Activated CD4-positive, alpha-beta T cell treated with anti-CD3 and anti-CD28 coated beads, Interleukin-2, Interleukin-4, amounts not matched to agents 100 ng/mL and 50 ng/mL, durations not matched to agents 16 hours and 8 hours (primary cell): ENCODE measurements around the gene STX8.
"Not testable (repeated sequence)": the region's sequence is repeated elsewhere in the genome, so short reads cannot be mapped to it uniquely, and the experiment has no call there.

Experiments
- DNase-seq: peaks from one replicate; pipeline ENCODE4 v3.0.0-alpha.2; 2020; ENCODE audit warnings: low spot score

Gene STX8

DNA sequence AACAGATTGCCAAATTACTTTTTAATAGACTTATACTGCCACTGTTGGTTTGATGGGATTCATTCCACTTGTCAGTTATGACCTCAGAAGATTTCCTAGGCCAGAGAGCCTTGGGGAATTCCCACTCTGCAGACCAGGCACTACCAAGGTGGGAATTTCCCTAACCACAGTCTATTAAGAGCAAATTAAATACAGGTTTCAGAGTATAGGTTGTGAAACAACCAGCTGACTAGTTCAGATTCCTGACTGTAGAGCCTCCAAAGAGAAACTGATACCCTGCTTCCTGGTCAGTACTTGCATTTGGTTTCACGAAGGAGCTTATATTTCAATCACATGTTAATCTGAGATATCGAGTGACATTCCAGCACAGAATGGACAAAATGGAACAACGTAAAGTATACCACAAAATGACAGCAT lies 186.5 kb downstream of the STX8 start:
- DNase-seq = peak; percentile 42

- DNase-seq = no peak
These were observed 189.2 kb downstream of the STX8 start for GRCh38 chr17:9386401-9386800.

DNA sequence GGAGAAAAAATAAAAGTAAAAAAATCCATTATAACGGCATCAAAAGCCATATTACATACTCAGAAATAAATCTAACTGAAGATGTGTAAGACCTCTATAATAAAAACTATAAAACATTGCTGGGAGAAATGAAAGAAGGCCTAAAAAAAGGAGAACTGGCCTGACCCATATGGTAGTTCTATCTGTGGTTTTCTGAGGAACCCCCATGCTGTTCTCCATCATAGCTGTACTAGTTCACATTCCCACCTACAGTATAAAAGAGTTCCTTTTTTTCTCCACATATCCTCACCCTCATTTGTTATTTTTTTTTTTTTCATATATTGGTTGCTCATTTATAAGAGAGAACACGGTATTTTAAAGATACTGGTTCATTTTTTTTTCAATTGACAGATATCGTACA lies 191.8 kb downstream of the STX8 start:
- no peak for DNase-seq

- DNase-seq = no peak
These were observed 193.0 kb downstream of the STX8 start for GRCh38 chr17:9382626-9383025.

- no peak for DNase-seq
These were observed 194.6 kb downstream of the STX8 start for GRCh38 chr17:9381068-9381467.

DNA sequence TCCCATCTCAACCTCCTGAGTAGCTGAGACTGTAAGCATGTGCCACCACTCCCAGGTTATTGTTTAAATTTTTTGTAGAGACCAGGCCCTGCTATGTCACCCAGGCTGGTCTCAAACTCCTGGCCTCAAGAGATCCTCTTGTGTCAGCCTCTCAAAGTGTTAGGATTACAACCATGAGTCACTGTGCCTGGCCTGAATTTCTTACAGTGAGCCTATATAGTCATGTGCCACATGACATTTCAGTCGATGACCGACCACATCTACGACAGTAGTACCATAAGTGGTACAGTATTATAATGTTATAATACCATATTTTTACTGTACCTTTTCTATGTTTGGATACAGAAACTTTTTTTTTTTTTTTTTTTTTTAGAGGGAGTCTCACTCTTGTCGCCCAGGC lies 195.3 kb downstream of the STX8 start:
- no peak for DNase-seq

GRCh38 chr17:9376177-9376576 lies 199.4 kb downstream of the STX8 start:
- not testable (repeated sequence) for DNase-seq

- DNase-seq = peak; percentile 5
These were observed 204.6 kb downstream of the STX8 start for GRCh38 chr17:9371019-9371418.

- DNase-seq = no peak
These were observed 205.2 kb downstream of the STX8 start for GRCh38 chr17:9370467-9370866.

DNA sequence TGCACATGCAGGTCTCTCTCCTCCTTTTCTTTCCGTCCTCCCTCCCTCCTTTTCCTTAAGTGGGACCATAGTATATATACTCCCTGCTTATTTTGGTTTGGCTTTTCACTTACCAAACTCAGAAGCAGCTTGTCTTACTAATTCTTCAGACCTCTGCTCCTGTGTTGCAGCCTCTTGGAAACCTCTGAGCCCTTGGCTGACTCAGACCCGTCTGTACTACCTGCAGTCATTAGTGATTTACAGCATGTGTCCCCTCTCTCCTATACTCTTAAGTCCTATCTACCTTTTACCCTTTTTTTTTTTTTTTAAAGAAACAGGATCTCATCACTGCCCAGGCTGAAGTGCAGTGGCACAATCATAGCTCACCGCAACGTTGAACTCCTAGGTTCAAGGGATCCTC lies 207.0 kb downstream of the STX8 start:
- no peak for DNase-seq

DNA sequence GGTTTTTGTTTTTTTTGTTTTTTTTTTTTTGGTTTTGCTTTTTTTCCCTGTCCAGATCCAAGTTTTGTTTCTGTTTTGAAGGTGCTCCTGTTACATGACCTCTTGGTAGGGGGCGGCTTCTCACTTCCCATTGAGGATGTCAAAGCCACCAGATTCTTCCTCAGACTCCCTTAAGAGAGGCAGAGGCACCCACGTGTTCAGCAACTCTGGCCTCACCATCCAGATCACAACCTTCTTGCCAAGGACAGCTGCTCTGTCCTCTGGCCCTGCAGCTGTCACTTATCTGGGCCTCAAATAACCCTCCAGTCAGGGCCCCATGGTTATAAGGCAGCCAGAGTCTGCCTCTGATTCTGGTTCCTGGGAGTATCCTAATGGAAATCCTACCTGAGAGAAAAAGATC lies 208.5 kb downstream of the STX8 start:
- DNase-seq = no peak

- no peak for DNase-seq
These were observed 210.7 kb downstream of the STX8 start for GRCh38 chr17:9364837-9365430.

DNA sequence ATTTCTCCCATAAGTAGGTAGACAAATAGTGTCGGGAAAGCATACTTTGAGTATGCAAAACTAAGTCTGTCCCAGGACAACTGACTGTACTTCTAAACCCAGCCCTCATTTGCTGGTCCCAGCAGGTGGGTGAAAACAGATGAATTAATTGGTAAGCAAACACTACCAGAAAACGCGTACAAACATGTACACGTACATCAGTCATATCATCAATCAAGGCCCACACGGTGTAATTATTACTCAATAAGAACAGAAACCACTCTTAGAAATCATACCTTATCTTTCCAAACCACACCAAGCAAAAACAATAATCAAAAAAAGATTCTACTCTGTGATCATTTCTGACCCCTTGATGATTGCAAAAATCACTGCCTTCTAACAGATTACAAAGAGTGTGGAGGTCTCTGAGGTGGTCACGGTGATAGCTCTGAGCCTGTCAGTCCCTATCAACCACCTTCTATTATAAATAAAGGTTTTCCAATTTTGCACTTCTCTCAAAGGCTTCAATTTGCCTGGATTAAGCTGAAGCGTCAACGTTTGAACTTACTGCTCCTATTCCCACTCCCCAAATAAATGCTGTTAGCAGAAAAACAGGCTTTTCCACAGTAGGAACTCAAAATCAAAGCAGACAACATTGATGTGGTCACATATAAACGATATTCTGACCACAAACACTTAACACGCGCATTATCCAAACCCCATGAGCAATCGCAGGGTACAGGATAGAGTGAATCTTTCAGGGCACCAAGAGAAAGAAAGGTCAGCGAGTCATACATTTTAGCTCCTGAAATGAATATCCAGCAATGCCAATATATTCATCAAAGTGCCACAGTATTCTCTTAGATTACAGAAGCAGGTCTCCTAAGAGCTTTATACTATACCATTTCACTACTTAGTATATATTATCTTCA lies 211.9 kb downstream of the STX8 start:
- DNase-seq = peak; percentile 31

DNA sequence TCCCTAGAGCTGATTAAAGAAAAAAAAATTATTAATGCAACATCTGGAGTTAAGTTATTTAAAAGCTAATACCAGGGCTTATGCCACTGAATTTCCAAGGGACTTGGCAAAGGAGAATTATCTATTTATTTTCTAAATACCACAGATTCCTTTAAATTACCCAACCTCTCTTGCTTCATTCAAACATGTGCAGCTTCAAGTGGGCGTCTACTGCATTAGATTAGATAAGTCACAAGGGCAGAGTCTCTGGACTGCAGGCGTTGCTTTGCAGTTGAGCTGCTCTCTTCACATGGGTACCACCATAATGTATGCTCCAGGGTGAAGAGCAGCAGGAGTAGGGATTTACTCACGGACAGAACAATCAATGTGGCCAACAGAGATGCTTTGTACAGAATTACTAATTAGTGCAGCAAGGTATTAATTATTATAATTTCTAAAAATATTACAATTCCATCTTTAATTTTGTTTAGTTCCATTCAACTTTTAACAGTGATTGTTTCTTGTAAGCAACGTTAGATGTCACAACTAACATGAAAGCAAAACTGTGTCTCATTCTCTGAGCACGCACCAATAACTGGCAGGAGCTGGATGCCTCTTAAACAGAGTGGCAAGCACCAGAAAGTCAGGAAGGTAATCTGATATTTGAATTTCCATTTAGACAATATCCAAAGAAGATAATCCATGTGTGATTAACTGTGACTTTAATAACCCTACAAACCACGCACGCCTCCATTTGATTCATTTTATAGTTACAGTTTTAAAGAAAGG lies 214.2 kb downstream of the STX8 start:
- DNase-seq = no peak

- DNase-seq = no peak
These were observed 214.9 kb downstream of the STX8 start for GRCh38 chr17:9360677-9361081.

DNA sequence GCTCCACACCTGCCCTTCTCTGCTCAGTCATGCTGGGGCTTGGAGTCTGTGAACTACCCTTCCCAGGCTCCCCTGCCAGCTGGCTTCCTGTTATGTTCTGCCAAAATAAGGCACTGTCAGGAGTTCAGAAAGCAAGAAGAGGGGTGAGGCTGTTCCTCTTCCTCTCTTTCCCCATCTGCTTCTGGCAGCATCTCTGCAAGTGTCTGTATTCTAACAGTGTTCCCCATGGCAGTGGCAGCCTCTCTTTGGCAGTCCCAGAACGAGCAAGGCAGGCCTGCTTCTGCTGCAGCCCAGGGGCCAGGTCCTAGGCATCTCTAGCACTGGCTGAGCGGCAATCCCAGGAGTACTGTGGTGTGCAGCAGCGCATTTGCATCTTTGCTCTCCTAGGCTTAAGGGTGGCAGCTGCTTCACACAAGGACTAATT lies 219.1 kb downstream of the STX8 start:
- no peak for DNase-seq

DNA sequence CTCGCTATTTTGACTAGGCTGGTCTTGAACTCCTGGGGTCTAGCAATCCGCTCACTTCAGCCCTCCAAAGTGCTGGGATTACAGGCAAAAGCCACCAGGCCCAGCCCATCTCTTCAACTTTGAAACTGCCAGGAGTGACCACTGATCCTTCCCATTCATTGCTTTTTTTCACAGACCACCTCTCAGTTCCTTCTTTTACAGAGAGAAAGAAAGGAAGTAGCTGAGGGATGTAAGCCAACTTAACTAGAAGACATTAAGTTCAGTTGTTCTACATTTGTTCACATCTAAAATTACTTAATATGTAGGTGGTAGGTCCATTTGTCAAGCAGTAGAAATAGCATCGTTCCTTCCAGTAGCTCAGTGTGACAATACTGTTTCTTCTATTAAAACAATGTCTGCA lies 219.8 kb downstream of the STX8 start:
- DNase-seq = no peak

DNA sequence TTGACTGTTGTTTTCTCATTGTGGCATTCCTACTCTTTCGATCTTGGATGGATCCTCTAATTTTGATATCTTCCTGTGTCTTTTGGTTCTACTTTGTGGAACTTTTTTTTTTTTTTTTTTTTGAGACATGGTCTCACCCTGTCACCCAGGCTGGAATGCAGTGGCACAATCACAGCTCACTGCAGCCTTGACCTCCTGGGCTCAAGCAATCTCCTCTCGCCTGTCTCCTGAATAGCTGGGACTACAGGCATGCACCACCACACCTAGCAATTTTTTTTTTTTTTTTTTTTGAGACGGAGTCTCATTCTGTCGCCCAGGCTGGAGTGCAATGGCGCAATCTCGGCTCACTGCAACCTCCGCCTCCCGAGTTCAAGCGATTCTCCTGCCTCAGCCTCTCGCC lies 220.4 kb downstream of the STX8 start:
- not testable (repeated sequence) for DNase-seq

GRCh38 chr17:9350080-9350479 lies 225.5 kb downstream of the STX8 start:
- DNase-seq = no peak

GRCh38 chr17:9346296-9346926 lies 229.2 kb downstream of the STX8 start:
- no peak for DNase-seq

DNA sequence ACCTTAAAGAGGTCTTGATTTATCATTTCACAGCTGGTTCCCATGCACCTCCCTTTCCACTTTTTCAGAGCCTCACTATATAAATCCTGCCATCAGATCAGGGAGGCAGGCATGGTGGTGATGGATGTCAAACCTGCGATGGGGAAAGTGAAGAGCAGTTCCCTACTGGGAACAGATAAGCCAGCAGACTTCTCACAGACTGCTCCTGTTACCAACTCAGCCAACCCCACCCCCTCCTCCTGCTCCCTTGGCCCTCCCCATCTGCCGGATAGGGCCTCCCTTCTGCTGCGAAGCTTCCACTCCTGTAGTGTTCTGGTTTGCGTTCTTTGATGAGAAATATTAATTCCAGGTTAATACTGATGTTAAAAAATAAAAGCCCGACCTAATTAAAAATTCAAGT lies 232.1 kb downstream of the STX8 start:
- DNase-seq = no peak

- DNase-seq = no peak
These were observed 233.4 kb downstream of the STX8 start for GRCh38 chr17:9342225-9342624.
